ENCODE measurements around the gene SNAPIN.

The SNAPIN gene

GRCh38 chr1:153680120-153680403 is 21.6 kb downstream of the SNAPIN start:
- no peak for DNase-seq

- DNase-seq = no peak
These were observed 24.2 kb downstream of the SNAPIN start for GRCh38 chr1:153682730-153683129.

- DNase-seq = no peak
These were observed 25.4 kb downstream of the SNAPIN start for GRCh38 chr1:153683854-153684253.

- DNase-seq = no peak
These were observed 26.4 kb downstream of the SNAPIN start for GRCh38 chr1:153684892-153685291.

GRCh38 chr1:153685544-153686340 is 27.2 kb downstream of the SNAPIN start:
- DNase-seq = no peak

GRCh38 chr1:153687346-153688125 is 29.0 kb downstream of the SNAPIN start:
- DNase-seq = no peak

GRCh38 chr1:153688276-153688675 is 29.8 kb downstream of the SNAPIN start:
- no peak for DNase-seq

GRCh38 chr1:153688736-153689328 is 30.3 kb downstream of the SNAPIN start:
- DNase-seq = no peak

GRCh38 chr1:153693466-153693865 is 35.0 kb downstream of the SNAPIN start:
- DNase-seq = no peak

GRCh38 chr1:153696741-153697140 is 38.2 kb downstream of the SNAPIN start:
- no peak for DNase-seq

GRCh38 chr1:153697191-153698019 is 38.9 kb downstream of the SNAPIN start:
- DNase-seq = no peak

- no peak for DNase-seq
These were observed 39.8 kb downstream of the SNAPIN start for GRCh38 chr1:153698020-153698922.

GRCh38 chr1:153698923-153699714 is 40.6 kb downstream of the SNAPIN start:
- DNase-seq = no peak

- DNase-seq = no peak
These were observed 41.3 kb downstream of the SNAPIN start for GRCh38 chr1:153699768-153700167.

- no peak for DNase-seq
These were observed 47.0 kb downstream of the SNAPIN start for GRCh38 chr1:153705484-153705883.

- no peak for DNase-seq
These were observed 52.5 kb downstream of the SNAPIN start for GRCh38 chr1:153711026-153711425.
